NT2/D1 (cell line): ENCODE measurements around the gene LAPTM5.

Experiments used
- DNase-seq: peaks from one replicate; pipeline ENCODE4 v3.0.0-alpha.2; 2011; ENCODE audit warnings: low read depth, low spot score
- H3K27me3 ChIP-seq: 2 replicates; pipeline ENCODE4 v1.6.0; 2011; ENCODE audit warnings: mild to moderate bottlenecking; ENCODE audit not compliant: insufficient read length, insufficient read depth
- H3K36me3 ChIP-seq: 2 replicates; pipeline ENCODE4 v1.6.1; 2011; ENCODE audit warnings: mild to moderate bottlenecking, low read length, mixed read lengths; ENCODE audit not compliant: insufficient read depth, insufficient read length
- H3K4me1 ChIP-seq: 2 replicates; pipeline ENCODE4 v1.5.1; 2011; ENCODE audit not compliant: insufficient read depth, insufficient read length
- H3K4me3 ChIP-seq: 2 replicates; pipeline ENCODE4 v1.5.1; 2011; ENCODE audit warnings: low read depth; ENCODE audit not compliant: insufficient read length
- H3K9ac ChIP-seq: 2 replicates; pipeline ENCODE4 v1.6.0; 2011; ENCODE audit warnings: low read depth; ENCODE audit not compliant: insufficient read length
- H3K9me3 ChIP-seq: 2 replicates; pipeline ENCODE4 v1.5.1; 2011; ENCODE audit warnings: mild to moderate bottlenecking, low read length; ENCODE audit not compliant: insufficient read depth
- SUZ12 ChIP-seq: IDR thresholded peaks from 2 replicates; pipeline ENCODE4 v1.6.1; 2011; ENCODE audit not compliant: insufficient read length, insufficient read depth; ENCODE audit errors: extremely low read depth
- YY1 ChIP-seq: IDR thresholded peaks from 2 replicates; pipeline ENCODE4 v1.6.1; 2011; ENCODE audit not compliant: insufficient read length, insufficient read depth
- ZNF274 ChIP-seq: IDR thresholded peaks from 2 replicates; pipeline ENCODE4 v1.6.1; 2011; ENCODE audit warnings: mild to moderate bottlenecking, low read depth, low read length

Gene LAPTM5

GRCh38 chr1:30725450-30726095 is 32.0 kb downstream of the LAPTM5 start:
- no peaks in the 10 kb centered on the region for H3K27me3 ChIP-seq
- H3K9me3 ChIP-seq: no peaks in the 10 kb centered on the region
- no peak for DNase-seq
- peaks cover 3% of the 10 kb centered on the region for H3K36me3 ChIP-seq
- no peak for TF ChIP-seq ZNF274
- no peak for TF ChIP-seq YY1
- no peak for TF ChIP-seq SUZ12
- H3K9ac ChIP-seq: no peak overlapping the region
- H3K4me1 ChIP-seq: peaks cover 26% of the 10 kb centered on the region
- H3K4me3 ChIP-seq: no peak overlapping the region

GRCh38 chr1:30724655-30725421 is 32.7 kb downstream of the LAPTM5 start:
- TF ChIP-seq YY1 (no peak), ZNF274 (no peak), SUZ12 (no peak)
- H3K9ac ChIP-seq: no peak overlapping the region

GRCh38 chr1:30724175-30724574 is 33.4 kb downstream of the LAPTM5 start:
- H3K36me3 ChIP-seq: peaks cover 3% of the 10 kb centered on the region
- no peaks in the 10 kb centered on the region for H3K9me3 ChIP-seq
- TF ChIP-seq YY1: no peak
- TF ChIP-seq ZNF274: no peak
- TF ChIP-seq SUZ12: no peak
- H3K9ac ChIP-seq: no peak overlapping the region
- no peak for DNase-seq
- H3K4me3 ChIP-seq: no peak overlapping the region
- peaks cover 4% of the 10 kb centered on the region for H3K27me3 ChIP-seq
- peaks cover 30% of the 10 kb centered on the region for H3K4me1 ChIP-seq

More at GRCh38 chr1:30724655-30725421, 32.7 kb downstream of the LAPTM5 start:
- no peak for DNase-seq
- H3K4me1 ChIP-seq: peaks cover 28% of the 10 kb centered on the region
- peaks cover 2% of the 10 kb centered on the region for H3K27me3 ChIP-seq
- H3K9me3 ChIP-seq: no peaks in the 10 kb centered on the region
- peaks cover 3% of the 10 kb centered on the region for H3K36me3 ChIP-seq
- H3K4me3 ChIP-seq: no peak overlapping the region

- Histone ChIP-seq H3K4me1 (peaks cover 25% of the 10 kb centered on the region), H3K27me3 (peaks cover 4% of the 10 kb centered on the region), H3K9me3 (no peaks in the 10 kb centered on the region), H3K9ac (peak within 1 kb of the TSS; percentile 27), H3K4me3 (no peak within 1 kb of the TSS), H3K36me3 (peaks cover 3% of the 10 kb centered on the region)
- no peak for DNase-seq
- TF ChIP-seq ZNF274 (no peak), SUZ12 (no peak)
Observed at GRCh38 chr1:30723331-30723755, 34.2 kb downstream of the LAPTM5 start, which contains the start of gene MATN1. MATN1 (minus strand) TSS chr1:30723585; CDS start chr1:30723551, 34 bp downstream.

GRCh38 chr1:30721812-30722537 is 35.6 kb downstream of the LAPTM5 start:
- peaks cover 16% of the 10 kb centered on the region for H3K4me1 ChIP-seq
- H3K9ac ChIP-seq: no peak overlapping the region
- peaks cover 4% of the 10 kb centered on the region for H3K27me3 ChIP-seq
- no peak for DNase-seq
- TF ChIP-seq SUZ12 (no peak), YY1 (no peak), ZNF274 (no peak)
- no peaks in the 10 kb centered on the region for H3K9me3 ChIP-seq
- no peak overlapping the region for H3K4me3 ChIP-seq
- H3K36me3 ChIP-seq: peaks cover 3% of the 10 kb centered on the region

GRCh38 chr1:30721341-30721793 is 36.2 kb downstream of the LAPTM5 start:
- Histone ChIP-seq H3K4me1 (peaks cover 15% of the 10 kb centered on the region), H3K9me3 (no peaks in the 10 kb centered on the region; the same call in 1 of the 2 replicates), H3K4me3 (no peak overlapping the region), H3K36me3 (peaks cover 3% of the 10 kb centered on the region), H3K27me3 (peaks cover 4% of the 10 kb centered on the region), H3K9ac (no peak overlapping the region)
- DNase-seq: no peak
- TF ChIP-seq SUZ12: no peak
- no peak for TF ChIP-seq YY1
- TF ChIP-seq ZNF274: no peak
